Measurements from ENCODE around the gene TRAF7.
A peak's percentile ranks its signal among the peaks of the same experiment; 100 is the strongest.

Gene TRAF7

GRCh38 chr16:2163211-2163881, 7.8 kb downstream of the TRAF7 start:
- no peak for DNase-seq (ENCODE audit: low spot score in 2 of 2)
- Mint-ChIP-seq H3K4me1 (peaks cover 14% of the 10 kb centered on the region), H3K9me3 (no peaks in the 10 kb centered on the region), H3K4me3 (no peak overlapping the region), H3K27ac (no peak overlapping the region), H3K36me3 (peaks cover 9% of the 10 kb centered on the region)
- peak; percentile 45 for ATAC-seq

- ATAC-seq = no peak
Observed at GRCh38 chr16:2165861-2166260, 10.3 kb downstream of the TRAF7 start.

GRCh38 chr16:2166263-2167067, 10.9 kb downstream of the TRAF7 start:
- ATAC-seq (no peak), DNase-seq (ENCODE audit: low spot score in 2 of 2) (no peak)
- peak overlapping the region; percentile 72 for H3K27ac Mint-ChIP-seq
- H3K4me3 Mint-ChIP-seq = no peak overlapping the region
- H3K9me3 Mint-ChIP-seq = no peaks in the 10 kb centered on the region
- H3K4me1 Mint-ChIP-seq = peaks cover 6% of the 10 kb centered on the region
- H3K36me3 Mint-ChIP-seq = peaks cover 8% of the 10 kb centered on the region

More at GRCh38 chr16:2165861-2166260, 10.3 kb downstream of the TRAF7 start:
- peaks cover 8% of the 10 kb centered on the region for H3K36me3 Mint-ChIP-seq
- H3K9me3 Mint-ChIP-seq = no peaks in the 10 kb centered on the region
- H3K27ac Mint-ChIP-seq = peak overlapping the region; percentile 60
- H3K4me3 Mint-ChIP-seq = no peak overlapping the region
- peaks cover 6% of the 10 kb centered on the region for H3K4me1 Mint-ChIP-seq
- no peak for DNase-seq (ENCODE audit: low spot score in 2 of 2)

- Mint-ChIP-seq H3K36me3 (peaks cover 8% of the 10 kb centered on the region), H3K9me3 (no peaks in the 10 kb centered on the region), H3K4me1 (peaks cover under 1% of the 10 kb centered on the region), H3K4me3 (no peak overlapping the region), H3K27ac (peak overlapping the region; percentile 72)
- DNase-seq (ENCODE audit: low spot score in 2 of 2) (no peak), ATAC-seq (no peak)
Observed at GRCh38 chr16:2167068-2167638, 11.6 kb downstream of the TRAF7 start.

GRCh38 chr16:2170080-2170479, 14.5 kb downstream of the TRAF7 start:
- Mint-ChIP-seq H3K36me3 (peaks cover 16% of the 10 kb centered on the region), H3K4me1 (no peaks in the 10 kb centered on the region), H3K27ac (no peak overlapping the region), H3K4me3 (no peak overlapping the region), H3K9me3 (no peaks in the 10 kb centered on the region)
- ATAC-seq (no peak), DNase-seq (ENCODE audit: low spot score in 2 of 2) (no peak)

GRCh38 chr16:2170587-2171435, 15.2 kb downstream of the TRAF7 start:
- no peak for DNase-seq (ENCODE audit: low spot score in 2 of 2)
- peaks cover 16% of the 10 kb centered on the region for H3K36me3 Mint-ChIP-seq

GRCh38 chr16:2171601-2172178, 16.1 kb downstream of the TRAF7 start:
- no peak overlapping the region for H3K27ac Mint-ChIP-seq
- no peaks in the 10 kb centered on the region for H3K4me1 Mint-ChIP-seq
- no peak for DNase-seq (ENCODE audit: low spot score in 2 of 2)
- no peak overlapping the region for H3K4me3 Mint-ChIP-seq
- ATAC-seq = no peak
- H3K36me3 Mint-ChIP-seq = peaks cover 16% of the 10 kb centered on the region
- H3K9me3 Mint-ChIP-seq = no peaks in the 10 kb centered on the region

More at GRCh38 chr16:2170587-2171435, 15.2 kb downstream of the TRAF7 start:
- H3K4me3 Mint-ChIP-seq = no peak overlapping the region
- no peaks in the 10 kb centered on the region for H3K4me1 Mint-ChIP-seq
- no peak overlapping the region for H3K27ac Mint-ChIP-seq
- no peak for ATAC-seq
- no peaks in the 10 kb centered on the region for H3K9me3 Mint-ChIP-seq

GRCh38 chr16:2172688-2173335, 17.2 kb downstream of the TRAF7 start:
- Mint-ChIP-seq H3K27ac (no peak overlapping the region), H3K4me1 (no peaks in the 10 kb centered on the region), H3K36me3 (peaks cover 26% of the 10 kb centered on the region), H3K9me3 (no peaks in the 10 kb centered on the region), H3K4me3 (no peak overlapping the region)
- ATAC-seq = no peak
- DNase-seq (ENCODE audit: low spot score in 2 of 2) = no peak

GRCh38 chr16:2173366-2173765, 17.8 kb downstream of the TRAF7 start:
- no peak for DNase-seq (ENCODE audit: low spot score in 2 of 2)
- ATAC-seq = no peak
- H3K27ac Mint-ChIP-seq = no peak overlapping the region
- no peak overlapping the region for H3K4me3 Mint-ChIP-seq
- H3K4me1 Mint-ChIP-seq = no peaks in the 10 kb centered on the region
- no peaks in the 10 kb centered on the region for H3K9me3 Mint-ChIP-seq
- H3K36me3 Mint-ChIP-seq = peaks cover 26% of the 10 kb centered on the region

- no peak for ATAC-seq
- Mint-ChIP-seq H3K4me1 (no peaks in the 10 kb centered on the region), H3K9me3 (no peaks in the 10 kb centered on the region), H3K27ac (no peak overlapping the region), H3K36me3 (peaks cover 26% of the 10 kb centered on the region), H3K4me3 (no peak overlapping the region)
- DNase-seq (ENCODE audit: low spot score in 2 of 2) = no peak
Observed at GRCh38 chr16:2173916-2174315, 18.3 kb downstream of the TRAF7 start.

GRCh38 chr16:2174396-2175131, 19.0 kb downstream of the TRAF7 start:
- no peak for DNase-seq (ENCODE audit: low spot score in 2 of 2)
- ATAC-seq = no peak
- Mint-ChIP-seq H3K27ac (peak overlapping the region; percentile 69), H3K4me1 (no peaks in the 10 kb centered on the region), H3K9me3 (no peaks in the 10 kb centered on the region), H3K4me3 (no peak overlapping the region), H3K36me3 (peaks cover 26% of the 10 kb centered on the region)

- Mint-ChIP-seq H3K9me3 (no peaks in the 10 kb centered on the region), H3K4me3 (no peak overlapping the region), H3K4me1 (no peaks in the 10 kb centered on the region), H3K27ac (peak overlapping the region; percentile 69), H3K36me3 (peaks cover 26% of the 10 kb centered on the region)
- ATAC-seq (no peak), DNase-seq (ENCODE audit: low spot score in 2 of 2) (no peak)
Observed at GRCh38 chr16:2175454-2175853, 19.9 kb downstream of the TRAF7 start.

- no peak overlapping the region for H3K4me3 Mint-ChIP-seq
- DNase-seq (ENCODE audit: low spot score in 2 of 2) (no peak), ATAC-seq (no peak)
- no peaks in the 10 kb centered on the region for H3K4me1 Mint-ChIP-seq
- no peaks in the 10 kb centered on the region for H3K9me3 Mint-ChIP-seq
- H3K27ac Mint-ChIP-seq = no peak overlapping the region
- peaks cover 26% of the 10 kb centered on the region for H3K36me3 Mint-ChIP-seq
Observed at GRCh38 chr16:2176047-2176446, 20.5 kb downstream of the TRAF7 start.

GRCh38 chr16:2177101-2177500, 21.5 kb downstream of the TRAF7 start:
- Mint-ChIP-seq H3K36me3 (peaks cover 26% of the 10 kb centered on the region), H3K4me3 (no peak overlapping the region), H3K27ac (no peak overlapping the region), H3K9me3 (no peaks in the 10 kb centered on the region), H3K4me1 (peaks cover 2% of the 10 kb centered on the region)
- DNase-seq (ENCODE audit: low spot score in 2 of 2) (no peak), ATAC-seq (no peak)

All from stimulated activated effector memory CD8-positive, alpha-beta T cell treated with anti-CD3 and anti-CD28 coated beads, Interleukin-12 subunit alpha, Interleukin-12 subunit beta, amount 100 ng/mL, for 72 hours (primary cell).